ENCODE data around the gene SPR. TPM values are rescaled to one million over a fixed set of nuclear protein-coding genes. Genes with fewer than 3 reads are reported as not detected.

Gene SPR
- total and polyA plus RNA-seq, 2 donors (not counting 3 experiments of a cell fraction or from before 2014, with no cell fraction given), result 22.0 to 27.6 TPM

DNA sequence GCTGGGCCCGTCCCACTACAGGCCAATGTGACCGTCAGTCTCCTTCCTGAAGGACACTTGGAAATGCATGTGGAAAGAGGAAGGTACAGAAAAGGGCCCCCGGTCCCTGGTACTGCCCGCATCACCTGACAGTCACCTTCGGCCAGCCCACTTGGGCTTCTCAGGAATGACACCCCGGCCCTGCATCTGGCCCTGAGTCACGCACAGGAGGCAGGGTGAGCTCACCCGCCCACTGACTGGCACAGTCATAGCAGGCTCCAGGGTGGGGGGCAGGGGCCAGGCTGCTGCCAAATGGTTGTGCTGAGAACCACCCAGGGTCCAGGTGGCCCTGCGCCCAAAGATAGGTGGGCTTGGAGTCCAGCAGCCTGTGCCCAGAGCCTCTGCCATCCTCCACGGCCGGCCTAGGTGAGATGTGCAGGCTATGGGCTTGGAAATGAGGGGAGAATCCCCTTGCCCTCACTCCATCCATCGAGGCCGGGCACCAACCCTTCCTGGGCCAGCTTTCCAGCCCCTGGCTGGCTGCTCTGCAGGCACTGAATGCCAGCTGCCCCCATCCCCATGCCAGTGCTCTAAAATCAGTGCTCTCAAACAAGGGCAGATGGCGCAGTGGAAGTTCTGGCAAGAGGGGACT, 44.2 kb downstream of the SPR start:
- Histone ChIP-seq H3K27ac (ENCODE audit: insufficient read depth, low read depth, low read length) (no peak overlapping the region), H3K4me1 (ENCODE audit: control insufficient read depth, extremely low read depth, insufficient read depth, low read length) (no peaks in the 10 kb centered on the region), H3K4me3 (replicated peaks in 1 of 3; ENCODE audit: insufficient read depth in 1 of 3, low read depth in 1 of 3, low read length in 3 of 3) (no peak overlapping the region), H3K9me3 (replicated peaks; ENCODE audit: control insufficient read depth, insufficient read depth, low read length) (no peaks in the 10 kb centered on the region), H3K9ac (replicated peaks; ENCODE audit: extremely low read depth, insufficient read depth, low read length) (no peak overlapping the region), H3K9me1 (replicated peaks; ENCODE audit: control insufficient read depth, extremely low read depth, insufficient read depth, low read length) (no peaks in the 10 kb centered on the region), H2AFZ (ENCODE audit: low read depth, low read length) (no peak overlapping the region), H3K36me3 (ENCODE audit: control insufficient read depth in 2 of 2, extremely low read depth in 1 of 2, insufficient read depth in 2 of 2, low read length in 2 of 2) (no peaks in the 10 kb centered on the region), H3K4me2 (ENCODE audit: insufficient read depth, low read length) (no peak overlapping the region), H3K27me3 (ENCODE audit: control insufficient read depth in 2 of 2, insufficient read depth in 2 of 2, low read length in 2 of 2) (peaks cover 42 to 51% of the 10 kb centered on the region in 2 experiments), H4K20me1 (replicated peaks; ENCODE audit: control insufficient read depth, extremely low read depth, insufficient read depth, low read length) (no peaks in the 10 kb centered on the region), H3K79me2 (ENCODE audit: control insufficient read depth, insufficient read depth, low read length) (no peaks in the 10 kb centered on the region)
- ChIA-PET CTCF (interaction anchor here (4.1 kb wide), 1 partner anchor 38 kb away, joined by 26 read pairs; no protein-coding TSS in a partner anchor), POLR2A (no interaction called here)
- TF ChIP-seq EZH2 (IDR thresholded peaks at IDR 0.05; ENCODE audit: borderline replicate concordance, low read depth, low read length, severe bottlenecking) (no peak), FOS (IDR thresholded peaks at IDR 0.05; ENCODE audit: borderline replicate concordance, insufficient read depth, low read length) (no peak), JUN (IDR thresholded peaks at IDR 0.05; ENCODE audit: borderline replicate concordance, insufficient read depth, insufficient read length, low read depth) (no peak), POLR2A (IDR thresholded peaks at IDR 0.05; ENCODE audit: low read depth, low read length) (no peak), POLR2AphosphoS5 (IDR thresholded peaks at IDR 0.05; ENCODE audit: insufficient read depth, low read depth, low read length) (no peak), MYC (IDR thresholded peaks at IDR 0.05; ENCODE audit: low read depth, low read length) (no peak), GATA2 (IDR thresholded peaks at IDR 0.05; ENCODE audit: insufficient read depth, insufficient read length, low read depth, low read length) (no peak)
- TF ChIP-seq, protein P1, sequence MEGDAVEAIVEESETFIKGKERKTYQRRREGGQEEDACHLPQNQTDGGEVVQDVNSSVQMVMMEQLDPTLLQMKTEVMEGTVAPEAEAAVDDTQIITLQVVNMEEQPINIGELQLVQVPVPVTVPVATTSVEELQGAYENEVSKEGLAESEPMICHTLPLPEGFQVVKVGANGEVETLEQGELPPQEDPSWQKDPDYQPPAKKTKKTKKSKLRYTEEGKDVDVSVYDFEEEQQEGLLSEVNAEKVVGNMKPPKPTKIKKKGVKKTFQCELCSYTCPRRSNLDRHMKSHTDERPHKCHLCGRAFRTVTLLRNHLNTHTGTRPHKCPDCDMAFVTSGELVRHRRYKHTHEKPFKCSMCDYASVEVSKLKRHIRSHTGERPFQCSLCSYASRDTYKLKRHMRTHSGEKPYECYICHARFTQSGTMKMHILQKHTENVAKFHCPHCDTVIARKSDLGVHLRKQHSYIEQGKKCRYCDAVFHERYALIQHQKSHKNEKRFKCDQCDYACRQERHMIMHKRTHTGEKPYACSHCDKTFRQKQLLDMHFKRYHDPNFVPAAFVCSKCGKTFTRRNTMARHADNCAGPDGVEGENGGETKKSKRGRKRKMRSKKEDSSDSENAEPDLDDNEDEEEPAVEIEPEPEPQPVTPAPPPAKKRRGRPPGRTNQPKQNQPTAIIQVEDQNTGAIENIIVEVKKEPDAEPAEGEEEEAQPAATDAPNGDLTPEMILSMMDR (IDR thresholded peaks at IDR 0.05; ENCODE audit: extremely low read depth in 1 of 2, insufficient read depth in 1 of 2, low read depth in 1 of 2, low read length in 2 of 2), result no peak
- TF ChIP-seq, protein P2, sequence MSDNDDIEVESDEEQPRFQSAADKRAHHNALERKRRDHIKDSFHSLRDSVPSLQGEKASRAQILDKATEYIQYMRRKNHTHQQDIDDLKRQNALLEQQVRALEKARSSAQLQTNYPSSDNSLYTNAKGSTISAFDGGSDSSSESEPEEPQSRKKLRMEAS (IDR thresholded peaks at IDR 0.05; ENCODE audit: insufficient read depth, insufficient read length), result no peak
- DNase-seq (ENCODE audit: low read depth, low spot score), result no peak
- intact Hi-C loops (cut with micrococcal nuclease), result no loop called here
- FAIRE-seq, result no peak
- no TSS peak for BruUV-seq (replicated peaks)
- dilution Hi-C loops (cut with MboI; ENCODE audit: extremely low pct_ligation_motif_present, low sequenced_read_pairs), result no loop called here
